ENCODE data around the gene S100B. TPM values are rescaled to one million over a fixed set of nuclear protein-coding genes. Genes with fewer than 3 reads are reported as not detected.

Gene S100B
- total RNA-seq, 1 donor from 2014 or later = not detected

- H3K4me3 ChIP-seq (ENCODE audit: low read depth, low read length) = no peak overlapping the region
- DNase-seq (ENCODE audit: low read depth) = no peak
- no peaks in the 10 kb centered on the region for H3K27me3 ChIP-seq (ENCODE audit: control insufficient read depth, insufficient read depth, low read length)
- peaks cover 4% of the 10 kb centered on the region for H3K36me3 ChIP-seq (ENCODE audit: control insufficient read depth, insufficient read depth, low read length)
- TF ChIP-seq, protein P1, sequence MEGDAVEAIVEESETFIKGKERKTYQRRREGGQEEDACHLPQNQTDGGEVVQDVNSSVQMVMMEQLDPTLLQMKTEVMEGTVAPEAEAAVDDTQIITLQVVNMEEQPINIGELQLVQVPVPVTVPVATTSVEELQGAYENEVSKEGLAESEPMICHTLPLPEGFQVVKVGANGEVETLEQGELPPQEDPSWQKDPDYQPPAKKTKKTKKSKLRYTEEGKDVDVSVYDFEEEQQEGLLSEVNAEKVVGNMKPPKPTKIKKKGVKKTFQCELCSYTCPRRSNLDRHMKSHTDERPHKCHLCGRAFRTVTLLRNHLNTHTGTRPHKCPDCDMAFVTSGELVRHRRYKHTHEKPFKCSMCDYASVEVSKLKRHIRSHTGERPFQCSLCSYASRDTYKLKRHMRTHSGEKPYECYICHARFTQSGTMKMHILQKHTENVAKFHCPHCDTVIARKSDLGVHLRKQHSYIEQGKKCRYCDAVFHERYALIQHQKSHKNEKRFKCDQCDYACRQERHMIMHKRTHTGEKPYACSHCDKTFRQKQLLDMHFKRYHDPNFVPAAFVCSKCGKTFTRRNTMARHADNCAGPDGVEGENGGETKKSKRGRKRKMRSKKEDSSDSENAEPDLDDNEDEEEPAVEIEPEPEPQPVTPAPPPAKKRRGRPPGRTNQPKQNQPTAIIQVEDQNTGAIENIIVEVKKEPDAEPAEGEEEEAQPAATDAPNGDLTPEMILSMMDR (IDR thresholded peaks at IDR 0.05; ENCODE audit: insufficient read depth, low read length, poor library complexity, severe bottlenecking) = no peak
Measured at GRCh38 chr21:46556802-46557201, 48.1 kb downstream of the S100B start.

DNA sequence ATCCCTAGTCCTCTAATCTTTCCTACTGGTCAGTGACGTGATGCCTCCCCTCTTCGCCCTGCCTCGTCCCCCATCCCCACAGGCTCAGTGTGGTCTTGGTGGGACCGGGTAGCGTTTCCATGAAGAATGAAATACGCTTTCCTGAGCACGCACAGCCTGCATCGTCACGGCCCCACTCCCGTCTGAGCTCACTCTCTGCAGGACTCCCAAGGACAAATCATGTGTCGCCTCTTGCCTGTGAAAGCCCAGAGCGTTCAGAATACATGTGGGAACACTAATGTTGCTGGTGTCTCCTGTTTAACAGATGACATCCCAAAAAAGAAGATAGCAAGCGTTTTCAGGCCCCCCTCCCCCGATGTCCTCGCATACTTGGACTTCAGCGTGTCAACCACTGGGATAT lies 49.2 kb downstream of the S100B start:
- H3K4me3 ChIP-seq (ENCODE audit: low read depth, low read length) = no peak overlapping the region
- TF ChIP-seq, protein P1 (IDR thresholded peaks at IDR 0.05; ENCODE audit: insufficient read depth, low read length, poor library complexity, severe bottlenecking) = no peak
- no peak for DNase-seq (ENCODE audit: low read depth)
- no peaks in the 10 kb centered on the region for H3K27me3 ChIP-seq (ENCODE audit: control insufficient read depth, insufficient read depth, low read length)
- peaks cover 2% of the 10 kb centered on the region for H3K36me3 ChIP-seq (ENCODE audit: control insufficient read depth, insufficient read depth, low read length)

GRCh38 chr21:46555225-46555617 lies 49.7 kb downstream of the S100B start:
- DNase-seq (ENCODE audit: low read depth) = no peak
- H3K36me3 ChIP-seq (ENCODE audit: control insufficient read depth, insufficient read depth, low read length) = peaks cover 2% of the 10 kb centered on the region
- TF ChIP-seq, protein P1 (IDR thresholded peaks at IDR 0.05; ENCODE audit: insufficient read depth, low read length, poor library complexity, severe bottlenecking) = no peak
- no peak overlapping the region for H3K4me3 ChIP-seq (ENCODE audit: low read depth, low read length)
- no peaks in the 10 kb centered on the region for H3K27me3 ChIP-seq (ENCODE audit: control insufficient read depth, insufficient read depth, low read length)

DNA sequence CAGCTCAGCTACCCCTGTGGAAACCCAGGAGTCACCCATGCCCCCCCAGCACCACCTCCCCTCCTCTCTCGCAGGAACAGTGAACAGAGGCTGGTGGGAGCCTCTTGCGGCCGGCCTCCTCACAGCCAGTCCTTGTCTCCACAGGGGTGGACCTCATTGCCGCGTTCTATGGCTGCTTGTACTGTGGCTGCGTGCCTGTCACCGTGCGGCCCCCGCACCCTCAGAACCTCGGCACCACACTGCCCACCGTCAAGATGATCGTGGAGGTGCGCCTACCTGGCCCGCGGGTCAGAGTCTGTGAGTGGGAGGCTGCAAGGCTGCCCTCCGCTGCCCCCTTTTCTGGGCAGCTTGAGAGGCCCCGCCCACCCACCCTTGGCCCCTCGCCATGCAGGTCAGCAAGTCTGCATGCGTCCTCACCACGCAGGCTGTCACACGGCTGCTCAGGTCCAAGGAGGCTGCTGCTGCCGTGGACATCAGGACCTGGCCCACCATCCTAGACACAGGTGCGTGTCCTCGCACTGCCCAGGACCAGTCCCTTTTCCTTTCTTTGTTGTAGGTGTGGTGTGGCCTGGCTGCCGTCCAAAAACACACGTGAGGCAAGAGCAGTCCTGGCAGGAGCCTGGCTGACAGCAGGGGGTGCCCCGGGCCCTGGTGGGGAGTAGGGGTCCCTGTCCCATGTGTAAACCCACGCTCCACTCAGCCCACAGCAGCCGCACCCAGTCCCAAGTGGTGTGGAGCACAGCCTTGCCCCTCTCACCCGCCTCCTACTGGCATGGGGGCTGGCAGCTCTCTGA lies 50.3 kb downstream of the S100B start:
- Histone ChIP-seq H3K36me3 (ENCODE audit: control insufficient read depth, insufficient read depth, low read length) (peaks cover 2% of the 10 kb centered on the region), H3K27me3 (ENCODE audit: control insufficient read depth, insufficient read depth, low read length) (no peaks in the 10 kb centered on the region), H3K4me3 (ENCODE audit: low read depth, low read length) (no peak overlapping the region)
- no peak for DNase-seq (ENCODE audit: low read depth)
- TF ChIP-seq, protein P1 (IDR thresholded peaks at IDR 0.05; ENCODE audit: insufficient read depth, low read length, poor library complexity, severe bottlenecking) = no peak

GRCh38 chr21:46553993-46554392 lies 50.9 kb downstream of the S100B start:
- H3K27me3 ChIP-seq (ENCODE audit: control insufficient read depth, insufficient read depth, low read length) = no peaks in the 10 kb centered on the region
- DNase-seq (ENCODE audit: low read depth) = no peak
- H3K36me3 ChIP-seq (ENCODE audit: control insufficient read depth, insufficient read depth, low read length) = peaks cover 2% of the 10 kb centered on the region
- no peak overlapping the region for H3K4me3 ChIP-seq (ENCODE audit: low read depth, low read length)
- TF ChIP-seq, protein P1 (IDR thresholded peaks at IDR 0.05; ENCODE audit: insufficient read depth, low read length, poor library complexity, severe bottlenecking) = no peak
